ENCODE results near the gene FOXC1. TPM values are rescaled to one million over a fixed set of nuclear protein-coding genes. Genes with fewer than 3 reads are reported as not detected.
A peak's percentile ranks its signal among the peaks of the same experiment; 100 is the strongest.

Gene FOXC1
- total RNA-seq, 1 donor = 2.2 TPM

DNA sequence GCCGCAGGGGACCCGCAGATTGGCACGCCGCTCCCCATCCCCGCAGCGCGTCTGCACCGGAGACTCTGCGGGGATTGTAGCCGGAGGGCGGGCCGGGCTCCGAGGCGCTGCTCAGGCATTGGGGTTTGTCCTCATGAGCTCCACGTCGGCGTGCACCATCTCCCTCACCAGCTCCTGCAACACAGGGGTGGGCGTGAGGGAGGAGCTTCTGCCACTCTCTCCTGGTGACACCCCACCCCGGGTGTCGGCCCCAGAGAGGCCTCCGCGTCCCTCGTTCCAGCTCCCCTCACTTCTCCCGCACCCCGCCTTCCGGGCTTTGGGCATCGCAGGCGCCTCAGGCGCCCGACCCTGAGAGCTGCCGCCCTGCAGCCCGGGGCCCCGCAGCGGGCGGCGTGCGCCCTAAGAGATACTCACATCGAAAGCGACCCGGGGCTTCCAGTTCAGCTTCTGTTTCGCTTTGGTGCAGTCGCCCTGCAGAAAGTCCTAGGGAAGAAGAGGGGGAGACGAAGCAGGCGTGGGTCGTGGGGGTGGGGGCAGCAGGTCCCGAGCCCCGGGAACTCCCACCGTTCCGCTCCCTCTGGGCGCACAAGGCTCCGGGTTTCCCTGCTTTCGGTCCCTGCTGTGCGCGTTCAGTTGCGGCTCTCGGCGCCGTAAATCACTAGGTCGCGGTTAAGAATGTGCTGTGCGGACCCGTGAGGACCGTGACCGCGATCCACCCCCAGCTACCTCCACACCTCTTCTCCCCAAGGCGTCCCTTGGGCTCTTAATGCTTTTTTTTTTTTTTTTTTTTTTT is 14.5 kb downstream of the FOXC1 start:
- DNase-seq (ENCODE audit: low read depth) = no peak
- no peak for TF ChIP-seq CTCF (IDR thresholded peaks at IDR 0.05; ENCODE audit: insufficient read depth, low read depth, low read length)
- H3K4me3 ChIP-seq (ENCODE audit: low read depth, low read length) = peak overlapping the region; percentile 42

DNA sequence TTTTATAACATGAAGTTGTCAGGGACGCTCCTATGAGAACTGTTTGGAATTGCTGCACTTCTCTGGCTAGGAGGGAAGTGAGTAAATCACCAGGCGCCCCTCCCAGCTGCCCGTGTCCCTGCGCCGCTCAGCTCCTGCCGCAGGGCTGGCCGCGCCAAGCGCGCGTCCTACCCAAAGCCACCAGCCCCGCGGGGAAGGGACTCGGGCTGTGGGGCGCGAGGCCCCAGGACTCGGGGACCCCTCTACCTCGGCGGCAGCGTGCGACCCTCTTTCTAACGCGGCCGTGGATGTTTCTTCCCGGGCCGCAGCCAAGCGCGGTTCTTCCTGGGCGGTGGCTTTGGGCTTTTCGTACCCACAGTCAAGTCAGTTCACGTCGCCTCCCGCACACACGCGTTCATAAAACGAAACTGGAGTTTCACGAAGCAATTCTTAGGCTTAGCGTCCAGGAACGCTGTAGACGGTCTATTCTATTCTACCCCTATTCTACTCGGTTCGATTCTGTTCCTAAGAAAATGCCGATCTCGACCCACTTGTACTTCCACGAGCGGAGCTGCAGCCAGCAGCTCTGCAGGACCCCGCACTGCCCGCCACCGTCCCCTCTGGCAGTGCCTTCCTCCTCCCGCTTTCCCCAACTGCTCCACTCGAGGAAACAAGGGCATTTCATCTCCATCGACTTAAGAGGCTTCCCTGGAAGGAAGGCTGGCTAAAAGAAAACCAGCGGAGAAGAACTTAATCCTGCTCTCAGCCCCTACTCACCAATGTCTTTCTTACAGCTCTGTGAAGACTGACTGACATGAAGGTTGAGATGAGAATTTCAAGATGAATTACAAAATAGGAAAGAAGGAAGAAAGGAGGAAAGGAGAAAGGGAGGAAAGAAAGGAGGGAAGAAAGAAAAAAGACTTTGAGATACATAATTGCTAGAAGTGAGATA is 15.4 kb downstream of the FOXC1 start:
- TF ChIP-seq CTCF (IDR thresholded peaks at IDR 0.05; ENCODE audit: insufficient read depth, low read depth, low read length) = no peak
- DNase-seq (ENCODE audit: low read depth) = peak; percentile 35
- H3K4me3 ChIP-seq (ENCODE audit: low read depth, low read length) = peak overlapping the region; percentile 42

- H3K4me3 ChIP-seq (ENCODE audit: low read depth, low read length) = no peak overlapping the region
- no peak for TF ChIP-seq CTCF (IDR thresholded peaks at IDR 0.05; ENCODE audit: insufficient read depth, low read depth, low read length)
- no peak for DNase-seq (ENCODE audit: low read depth)
Observed at GRCh38 chr6:1625794-1626435, 16.2 kb downstream of the FOXC1 start.

DNA sequence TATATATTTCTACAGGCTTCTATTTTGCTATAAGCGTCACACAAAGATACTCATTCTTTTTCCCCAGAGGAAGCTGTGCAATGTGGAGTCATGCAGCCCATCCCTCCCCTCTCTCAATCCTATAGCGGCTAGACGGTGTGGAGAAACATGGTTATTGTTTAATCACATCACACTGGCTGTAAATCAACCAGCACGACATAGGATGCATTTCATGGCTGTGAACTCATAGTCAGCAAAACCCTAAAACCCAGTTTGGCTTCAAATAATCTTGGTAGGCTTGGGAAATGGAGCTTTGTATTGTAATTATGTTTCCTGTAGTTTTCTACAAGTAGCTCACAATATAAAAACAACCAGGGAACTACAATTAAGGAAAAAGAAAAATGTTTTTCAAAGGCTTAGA is 16.8 kb downstream of the FOXC1 start:
- no peak for DNase-seq (ENCODE audit: low read depth)
- no peak for TF ChIP-seq CTCF (IDR thresholded peaks at IDR 0.05; ENCODE audit: insufficient read depth, low read depth, low read length)
- H3K4me3 ChIP-seq (ENCODE audit: low read depth, low read length) = no peak overlapping the region

GRCh38 chr6:1627827-1628560 is 18.3 kb downstream of the FOXC1 start:
- no peak for TF ChIP-seq CTCF (IDR thresholded peaks at IDR 0.05; ENCODE audit: insufficient read depth, low read depth, low read length)
- DNase-seq (ENCODE audit: low read depth) = no peak
- H3K4me3 ChIP-seq (ENCODE audit: low read depth, low read length) = no peak overlapping the region

GRCh38 chr6:1629316-1629715 is 19.6 kb downstream of the FOXC1 start:
- no peak for TF ChIP-seq CTCF (IDR thresholded peaks at IDR 0.05; ENCODE audit: insufficient read depth, low read depth, low read length)
- no peak for DNase-seq (ENCODE audit: low read depth)
- H3K4me3 ChIP-seq (ENCODE audit: low read depth, low read length) = no peak overlapping the region

Data from fibroblast of villous mesenchyme (primary cell).